Activated T-cell treated with anti-CD3 and anti-CD28 coated beads, Interleukin-2, amount 50 U/mL, for 1 hour (primary cell): Measurements from ENCODE around the gene SLC41A3.
"Not testable (repeated sequence)": the region's sequence is repeated elsewhere in the genome, so short reads cannot be mapped to it uniquely, and the experiment has no call there.

Experiments
- DNase-seq: peaks from one replicate; pipeline ENCODE4 v3.0.0-alpha.2; 2020

SLC41A3 gene

GRCh38 chr3:125984951-125985350 lies 99.0 kb downstream of the SLC41A3 start:
- DNase-seq = not testable (repeated sequence)

- DNase-seq = not testable (repeated sequence)
These were observed 106.8 kb downstream of the SLC41A3 start for GRCh38 chr3:125977104-125977503.

GRCh38 chr3:125976003-125976390 lies 107.9 kb downstream of the SLC41A3 start:
- DNase-seq = not testable (repeated sequence)

- DNase-seq = not testable (repeated sequence)
These were observed 108.5 kb downstream of the SLC41A3 start for GRCh38 chr3:125975245-125976002.

- DNase-seq = peak; percentile 31
These were observed 111.7 kb downstream of the SLC41A3 start for GRCh38 chr3:125971997-125972944.

- DNase-seq = not testable (repeated sequence)
These were observed 115.0 kb downstream of the SLC41A3 start, which contains the start of gene ROPN1B for GRCh38 chr3:125968701-125969592. TSS of gene ROPN1B (plus strand) at chr3:125969178. CDS start at chr3:125972055, 2,877 bp downstream.

- not testable (repeated sequence) for DNase-seq
These were observed 115.8 kb downstream of the SLC41A3 start for GRCh38 chr3:125968121-125968520.

- DNase-seq = no peak
These were observed 116.8 kb downstream of the SLC41A3 start for GRCh38 chr3:125967156-125967555.

GRCh38 chr3:125965505-125965904 lies 118.4 kb downstream of the SLC41A3 start:
- no peak for DNase-seq

GRCh38 chr3:125963834-125964233 lies 120.1 kb downstream of the SLC41A3 start:
- not testable (repeated sequence) for DNase-seq

GRCh38 chr3:125961289-125961589 lies 122.7 kb downstream of the SLC41A3 start:
- no peak for DNase-seq

- DNase-seq = no peak
These were observed 123.3 kb downstream of the SLC41A3 start for GRCh38 chr3:125960456-125961288.

- no peak for DNase-seq
These were observed 123.9 kb downstream of the SLC41A3 start for GRCh38 chr3:125960066-125960424.

- DNase-seq = no peak
These were observed 124.4 kb downstream of the SLC41A3 start for GRCh38 chr3:125959317-125960065.

- DNase-seq = no peak
These were observed 125.2 kb downstream of the SLC41A3 start for GRCh38 chr3:125958511-125959316.

- no peak for DNase-seq
These were observed 126.0 kb downstream of the SLC41A3 start for GRCh38 chr3:125957674-125958510.

GRCh38 chr3:125957020-125957419 lies 126.9 kb downstream of the SLC41A3 start:
- DNase-seq = not testable (repeated sequence)
